GM23338 (cell line): Measurements from ENCODE around the gene PMCH. TPM values are rescaled to one million over a fixed set of nuclear protein-coding genes. Genes with fewer than 3 reads are reported as not detected.

Experiments used
- ATAC-seq: fragments of 200-7000 bp; cut with Tn5 transposase; 3 replicates; pipeline ENCODE4 v1.9.1; 2020
- DNase-seq: peaks from one replicate; pipeline ENCODE4 v3.0.0-alpha.2; 2015; ENCODE audit warnings: low spot score
- H2AFZ ChIP-seq: fragments of 200-600 bp; sonication (generic); 2 replicates; pipeline ENCODE4 v1.8.0; 2016; ENCODE audit warnings: antibody characterized with exemption, mild to moderate bottlenecking, moderate library complexity
- H3F3A ChIP-seq: fragments of 200-600 bp; sonication (generic); replicated peaks from 2 replicates; pipeline ENCODE4 v1.8.0; 2017; ENCODE audit warnings: antibody characterized with exemption, mixed run types, low read depth
- H3K27ac ChIP-seq: fragments of 200-600 bp; sonication (generic); 2 replicates; pipeline ENCODE4 v1.6.1; 2016; ENCODE audit warnings: low read depth
- H3K27me3 ChIP-seq: fragments of 200-600 bp; sonication (generic); 2 replicates; pipeline ENCODE4 v1.8.0; 2016; ENCODE audit warnings: mild to moderate bottlenecking, mixed run types, moderate library complexity; ENCODE audit not compliant: insufficient read depth
- H3K36me3 ChIP-seq: fragments of 200-600 bp; sonication (generic); 2 replicates; pipeline ENCODE4 v1.8.0; 2016; ENCODE audit warnings: mild to moderate bottlenecking; ENCODE audit not compliant: insufficient read depth
- H3K4me1 ChIP-seq: fragments of 200-600 bp; sonication (generic); 2 replicates; pipeline ENCODE4 v1.8.0; 2016; ENCODE audit warnings: mild to moderate bottlenecking, moderate library complexity; ENCODE audit not compliant: insufficient read depth
- H3K4me2 ChIP-seq: fragments of 200-600 bp; sonication (generic); 2 replicates; pipeline ENCODE4 v1.7.1; 2017; ENCODE audit warnings: mixed run types
- H3K4me3 ChIP-seq: fragments of 200-600 bp; sonication (generic); 2 replicates; pipeline ENCODE4 v1.6.1; 2016; ENCODE audit warnings: mixed run types
- H3K79me2 ChIP-seq: fragments of 200-600 bp; sonication (generic); replicated peaks from 2 replicates; pipeline ENCODE4 v1.8.0; 2017; ENCODE audit warnings: mild to moderate bottlenecking; ENCODE audit not compliant: insufficient read depth
- H3K9me2 ChIP-seq: fragments of 200-600 bp; sonication (generic); 2 replicates; pipeline ENCODE4 v1.8.0; 2017; ENCODE audit not compliant: insufficient read depth
- H4K20me1 ChIP-seq: fragments of 200-600 bp; sonication (generic); replicated peaks from 2 replicates; pipeline ENCODE4 v1.8.0; 2017; ENCODE audit warnings: mild to moderate bottlenecking; ENCODE audit not compliant: insufficient read depth
- H3K27ac Mint-ChIP-seq: 2 replicates; pipeline ENCODE4 v1.8.0; 2020; ENCODE audit warnings: inconsistent platforms, mild to moderate bottlenecking, moderate library complexity, mixed read lengths
- H3K27me3 Mint-ChIP-seq: 3 replicates; pipeline ENCODE4 v1.8.0; 2022; ENCODE audit warnings: low read depth, mild to moderate bottlenecking, moderate library complexity, mixed read lengths, inconsistent platforms; ENCODE audit not compliant: insufficient read depth, poor library complexity
- H3K36me3 Mint-ChIP-seq: 3 replicates; pipeline ENCODE4 v1.8.0; 2021; ENCODE audit warnings: low read depth, mild to moderate bottlenecking, inconsistent platforms, moderate library complexity, mixed read lengths
- H3K4me1 Mint-ChIP-seq: 3 replicates; pipeline ENCODE4 v1.8.0; 2020; ENCODE audit warnings: mild to moderate bottlenecking, inconsistent platforms, mixed read lengths
- H3K4me3 Mint-ChIP-seq: 3 replicates; pipeline ENCODE4 v1.8.0; 2021; ENCODE audit warnings: moderate library complexity, mild to moderate bottlenecking, inconsistent platforms, mixed read lengths
- H3K9me3 Mint-ChIP-seq: 3 replicates; pipeline ENCODE4 v1.8.0; 2020; ENCODE audit warnings: moderate library complexity, mild to moderate bottlenecking, inconsistent platforms, mixed read lengths
- CREB1 ChIP-seq: fragments of 250-450 bp; sonication (Bioruptor Pico); IDR thresholded peaks from 2 replicates; pipeline ENCODE4 v1.5.0; 2020; ENCODE audit warnings: low read depth, mild to moderate bottlenecking, moderate library complexity
- EZH2phosphoT487 ChIP-seq: fragments of 200-600 bp; sonication (generic); IDR thresholded peaks from one replicate; pipeline ENCODE4 v1.8.1; 2018; ENCODE audit warnings: antibody characterized with exemption; ENCODE audit not compliant: unreplicated experiment
- JUNB ChIP-seq: IDR thresholded peaks from one replicate; pipeline ENCODE4 v1.6.1; 2016; ENCODE audit warnings: antibody characterized with exemption; ENCODE audit not compliant: unreplicated experiment
- NANOG ChIP-seq: IDR thresholded peaks from 2 replicates; pipeline ENCODE4 v1.6.1; 2016; ENCODE audit warnings: antibody characterized with exemption, borderline replicate concordance
- POLR2AphosphoS5 ChIP-seq: IDR thresholded peaks from 2 replicates; pipeline ENCODE4 v1.6.1; 2016; ENCODE audit warnings: antibody characterized with exemption, low read depth
- STAT1 ChIP-seq: IDR thresholded peaks from one replicate; pipeline ENCODE4 v1.6.1; 2016; ENCODE audit warnings: antibody characterized with exemption; ENCODE audit not compliant: unreplicated experiment
- ZNF114 ChIP-seq: fragments of 250-450 bp; sonication (Bioruptor Pico); IDR thresholded peaks from 2 replicates; pipeline ENCODE4 v1.5.0; 2020; ENCODE audit warnings: mild to moderate bottlenecking, moderate library complexity
- ZNF331 ChIP-seq: fragments of 250-450 bp; sonication (Bioruptor Pico); IDR thresholded peaks from 2 replicates; pipeline ENCODE4 v1.5.0; 2020; ENCODE audit warnings: low read depth, mild to moderate bottlenecking, moderate library complexity
- polyA plus RNA-seq: library from polyadenylated mRNA; unstranded; fragments of >200 nt; fragmentation: Nextera tagmentation; extraction: Ambion mirVana; gene quantifications from 2 replicates; pipeline ENCODE4 v1.2.1, GENCODE V29; 2016
- total RNA-seq: library from RNA; depleted of rRNA; stranded (reverse); fragments of >200 nt; shearing (Covaris generic); gene quantifications from 2 replicates; pipeline ENCODE4 v1.2.3, GENCODE V29; 2014
- TF ChIP-seq, protein P1 (sequence below): fragments of 250-450 bp; sonication (Bioruptor Pico); IDR thresholded peaks from 2 replicates; pipeline ENCODE4 v1.5.0; 2020; ENCODE audit warnings: mild to moderate bottlenecking, moderate library complexity
- TF ChIP-seq, protein P2 (sequence below): IDR thresholded peaks from one replicate; pipeline ENCODE4 v1.6.1; 2018; ENCODE audit warnings: antibody characterized with exemption; ENCODE audit not compliant: unreplicated experiment
- TF ChIP-seq, protein P3 (sequence below): IDR thresholded peaks from 2 replicates; pipeline ENCODE4 v1.6.1; 2016; ENCODE audit warnings: antibody characterized with exemption

Gene PMCH
- total and polyA plus RNA-seq, 2 experiments from 2014 or later: 1.1 TPM; not detected in 1

DNA sequence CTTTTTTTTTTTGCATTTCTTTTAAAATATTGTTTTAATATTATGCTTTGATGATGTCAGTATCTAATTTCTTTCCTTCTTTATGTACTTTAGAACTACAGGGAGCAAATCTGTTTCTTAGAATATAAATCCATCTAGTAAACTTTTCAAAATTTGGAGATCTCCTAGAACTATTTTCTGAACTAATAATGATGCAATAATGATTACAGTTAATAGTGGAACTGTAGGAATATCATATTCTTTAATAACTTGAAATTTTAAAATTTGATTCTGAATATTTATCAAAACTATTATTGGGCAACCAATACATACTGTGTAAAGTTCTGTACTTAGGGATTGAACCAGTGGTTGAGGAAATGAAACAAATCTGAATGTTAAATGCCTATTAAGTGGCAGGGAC lies 23.1 kb upstream of the PMCH start (continued):
- TF ChIP-seq, protein P1, sequence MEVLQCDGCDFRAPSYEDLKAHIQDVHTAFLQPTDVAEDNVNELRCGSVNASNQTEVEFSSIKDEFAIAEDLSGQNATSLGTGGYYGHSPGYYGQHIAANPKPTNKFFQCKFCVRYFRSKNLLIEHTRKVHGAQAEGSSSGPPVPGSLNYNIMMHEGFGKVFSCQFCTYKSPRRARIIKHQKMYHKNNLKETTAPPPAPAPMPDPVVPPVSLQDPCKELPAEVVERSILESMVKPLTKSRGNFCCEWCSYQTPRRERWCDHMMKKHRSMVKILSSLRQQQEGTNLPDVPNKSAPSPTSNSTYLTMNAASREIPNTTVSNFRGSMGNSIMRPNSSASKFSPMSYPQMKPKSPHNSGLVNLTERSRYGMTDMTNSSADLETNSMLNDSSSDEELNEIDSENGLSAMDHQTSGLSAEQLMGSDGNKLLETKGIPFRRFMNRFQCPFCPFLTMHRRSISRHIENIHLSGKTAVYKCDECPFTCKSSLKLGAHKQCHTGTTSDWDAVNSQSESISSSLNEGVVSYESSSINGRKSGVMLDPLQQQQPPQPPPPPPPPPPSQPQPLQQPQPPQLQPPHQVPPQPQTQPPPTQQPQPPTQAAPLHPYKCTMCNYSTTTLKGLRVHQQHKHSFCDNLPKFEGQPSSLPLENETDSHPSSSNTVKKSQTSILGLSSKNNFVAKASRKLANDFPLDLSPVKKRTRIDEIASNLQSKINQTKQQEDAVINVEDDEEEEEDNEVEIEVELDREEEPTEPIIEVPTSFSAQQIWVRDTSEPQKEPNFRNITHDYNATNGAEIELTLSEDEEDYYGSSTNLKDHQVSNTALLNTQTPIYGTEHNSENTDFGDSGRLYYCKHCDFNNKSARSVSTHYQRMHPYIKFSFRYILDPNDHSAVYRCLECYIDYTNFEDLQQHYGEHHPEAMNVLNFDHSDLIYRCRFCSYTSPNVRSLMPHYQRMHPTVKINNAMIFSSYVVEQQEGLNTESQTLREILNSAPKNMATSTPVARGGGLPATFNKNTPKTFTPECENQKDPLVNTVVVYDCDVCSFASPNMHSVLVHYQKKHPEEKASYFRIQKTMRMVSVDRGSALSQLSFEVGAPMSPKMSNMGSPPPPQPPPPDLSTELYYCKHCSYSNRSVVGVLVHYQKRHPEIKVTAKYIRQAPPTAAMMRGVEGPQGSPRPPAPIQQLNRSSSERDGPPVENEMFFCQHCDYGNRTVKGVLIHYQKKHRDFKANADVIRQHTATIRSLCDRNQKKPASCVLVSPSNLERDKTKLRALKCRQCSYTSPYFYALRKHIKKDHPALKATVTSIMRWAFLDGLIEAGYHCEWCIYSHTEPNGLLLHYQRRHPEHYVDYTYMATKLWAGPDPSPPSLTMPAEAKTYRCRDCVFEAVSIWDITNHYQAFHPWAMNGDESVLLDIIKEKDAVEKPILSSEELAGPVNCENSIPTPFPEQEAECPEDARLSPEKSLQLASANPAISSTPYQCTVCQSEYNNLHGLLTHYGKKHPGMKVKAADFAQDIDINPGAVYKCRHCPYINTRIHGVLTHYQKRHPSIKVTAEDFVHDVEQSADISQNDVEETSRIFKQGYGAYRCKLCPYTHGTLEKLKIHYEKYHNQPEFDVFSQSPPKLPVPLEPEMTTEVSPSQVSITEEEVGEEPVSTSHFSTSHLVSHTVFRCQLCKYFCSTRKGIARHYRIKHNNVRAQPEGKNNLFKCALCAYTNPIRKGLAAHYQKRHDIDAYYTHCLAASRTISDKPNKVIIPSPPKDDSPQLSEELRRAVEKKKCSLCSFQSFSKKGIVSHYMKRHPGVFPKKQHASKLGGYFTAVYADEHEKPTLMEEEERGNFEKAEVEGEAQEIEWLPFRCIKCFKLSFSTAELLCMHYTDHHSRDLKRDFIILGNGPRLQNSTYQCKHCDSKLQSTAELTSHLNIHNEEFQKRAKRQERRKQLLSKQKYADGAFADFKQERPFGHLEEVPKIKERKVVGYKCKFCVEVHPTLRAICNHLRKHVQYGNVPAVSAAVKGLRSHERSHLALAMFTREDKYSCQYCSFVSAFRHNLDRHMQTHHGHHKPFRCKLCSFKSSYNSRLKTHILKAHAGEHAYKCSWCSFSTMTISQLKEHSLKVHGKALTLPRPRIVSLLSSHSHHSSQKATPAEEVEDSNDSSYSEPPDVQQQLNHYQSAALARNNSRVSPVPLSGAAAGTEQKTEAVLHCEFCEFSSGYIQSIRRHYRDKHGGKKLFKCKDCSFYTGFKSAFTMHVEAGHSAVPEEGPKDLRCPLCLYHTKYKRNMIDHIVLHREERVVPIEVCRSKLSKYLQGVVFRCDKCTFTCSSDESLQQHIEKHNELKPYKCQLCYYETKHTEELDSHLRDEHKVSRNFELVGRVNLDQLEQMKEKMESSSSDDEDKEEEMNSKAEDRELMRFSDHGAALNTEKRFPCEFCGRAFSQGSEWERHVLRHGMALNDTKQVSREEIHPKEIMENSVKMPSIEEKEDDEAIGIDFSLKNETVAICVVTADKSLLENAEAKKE: no peak
- no peak for TF ChIP-seq ZNF331

DNA sequence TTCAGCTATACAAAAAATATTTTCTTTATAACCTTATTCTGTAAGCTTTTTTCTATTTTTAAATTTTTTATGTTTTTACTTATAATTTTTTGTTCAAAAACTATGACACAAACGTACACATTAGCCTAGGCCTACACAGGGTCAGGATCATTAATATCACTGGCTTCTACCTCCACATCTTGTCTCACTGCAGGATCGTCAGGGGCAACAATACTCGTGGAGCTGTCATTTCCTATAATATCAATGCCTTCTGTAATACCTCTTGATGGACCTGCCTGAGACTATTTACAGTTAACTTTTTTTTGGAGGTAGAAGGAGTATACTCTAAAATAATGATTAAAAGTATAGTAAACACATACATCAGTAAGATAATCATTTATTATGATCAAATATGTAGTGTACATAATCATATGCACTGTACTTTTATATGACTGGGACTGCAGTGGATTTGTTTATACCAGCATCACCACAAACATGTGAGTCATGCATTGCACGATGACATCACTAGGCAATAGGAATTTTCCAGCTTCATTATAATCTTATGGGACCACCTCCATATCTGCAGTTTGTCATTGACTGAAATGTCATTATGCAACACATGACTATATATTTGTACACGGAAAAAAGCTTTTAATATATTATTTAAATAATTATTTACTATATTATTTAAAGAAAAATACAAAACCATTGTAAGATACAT lies 18.5 kb upstream of the PMCH start:
- Histone ChIP-seq H4K20me1 (no peaks in the 10 kb centered on the region), H3K4me3 (no peak overlapping the region), H3F3A (no peaks in the 10 kb centered on the region), H3K27me3 (no peaks in the 10 kb centered on the region), H3K9me2 (no peaks in the 10 kb centered on the region), H3K4me1 (no peaks in the 10 kb centered on the region), H3K4me2 (no peak overlapping the region), H3K27ac (no peak overlapping the region), H3K36me3 (no peaks in the 10 kb centered on the region), H2AFZ (no peak overlapping the region), H3K79me2 (no peaks in the 10 kb centered on the region)
- Mint-ChIP-seq H3K9me3 (no peaks in the 10 kb centered on the region), H3K4me3 (no peak overlapping the region), H3K36me3 (no peaks in the 10 kb centered on the region), H3K27ac (no peak overlapping the region), H3K4me1 (no peaks in the 10 kb centered on the region), H3K27me3 (no peaks in the 10 kb centered on the region)
- DNase-seq (no peak), ATAC-seq (no peak)
- TF ChIP-seq STAT1 (no peak), NANOG (no peak), ZNF114 (no peak), POLR2AphosphoS5 (no peak), JUNB (no peak), EZH2phosphoT487 (no peak), CREB1 (CRISPR knock-in tag) (no peak), ZNF331 (no peak)
- TF ChIP-seq, protein P2, sequence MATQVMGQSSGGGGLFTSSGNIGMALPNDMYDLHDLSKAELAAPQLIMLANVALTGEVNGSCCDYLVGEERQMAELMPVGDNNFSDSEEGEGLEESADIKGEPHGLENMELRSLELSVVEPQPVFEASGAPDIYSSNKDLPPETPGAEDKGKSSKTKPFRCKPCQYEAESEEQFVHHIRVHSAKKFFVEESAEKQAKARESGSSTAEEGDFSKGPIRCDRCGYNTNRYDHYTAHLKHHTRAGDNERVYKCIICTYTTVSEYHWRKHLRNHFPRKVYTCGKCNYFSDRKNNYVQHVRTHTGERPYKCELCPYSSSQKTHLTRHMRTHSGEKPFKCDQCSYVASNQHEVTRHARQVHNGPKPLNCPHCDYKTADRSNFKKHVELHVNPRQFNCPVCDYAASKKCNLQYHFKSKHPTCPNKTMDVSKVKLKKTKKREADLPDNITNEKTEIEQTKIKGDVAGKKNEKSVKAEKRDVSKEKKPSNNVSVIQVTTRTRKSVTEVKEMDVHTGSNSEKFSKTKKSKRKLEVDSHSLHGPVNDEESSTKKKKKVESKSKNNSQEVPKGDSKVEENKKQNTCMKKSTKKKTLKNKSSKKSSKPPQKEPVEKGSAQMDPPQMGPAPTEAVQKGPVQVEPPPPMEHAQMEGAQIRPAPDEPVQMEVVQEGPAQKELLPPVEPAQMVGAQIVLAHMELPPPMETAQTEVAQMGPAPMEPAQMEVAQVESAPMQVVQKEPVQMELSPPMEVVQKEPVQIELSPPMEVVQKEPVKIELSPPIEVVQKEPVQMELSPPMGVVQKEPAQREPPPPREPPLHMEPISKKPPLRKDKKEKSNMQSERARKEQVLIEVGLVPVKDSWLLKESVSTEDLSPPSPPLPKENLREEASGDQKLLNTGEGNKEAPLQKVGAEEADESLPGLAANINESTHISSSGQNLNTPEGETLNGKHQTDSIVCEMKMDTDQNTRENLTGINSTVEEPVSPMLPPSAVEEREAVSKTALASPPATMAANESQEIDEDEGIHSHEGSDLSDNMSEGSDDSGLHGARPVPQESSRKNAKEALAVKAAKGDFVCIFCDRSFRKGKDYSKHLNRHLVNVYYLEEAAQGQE: no peak
- TF ChIP-seq, protein P3, sequence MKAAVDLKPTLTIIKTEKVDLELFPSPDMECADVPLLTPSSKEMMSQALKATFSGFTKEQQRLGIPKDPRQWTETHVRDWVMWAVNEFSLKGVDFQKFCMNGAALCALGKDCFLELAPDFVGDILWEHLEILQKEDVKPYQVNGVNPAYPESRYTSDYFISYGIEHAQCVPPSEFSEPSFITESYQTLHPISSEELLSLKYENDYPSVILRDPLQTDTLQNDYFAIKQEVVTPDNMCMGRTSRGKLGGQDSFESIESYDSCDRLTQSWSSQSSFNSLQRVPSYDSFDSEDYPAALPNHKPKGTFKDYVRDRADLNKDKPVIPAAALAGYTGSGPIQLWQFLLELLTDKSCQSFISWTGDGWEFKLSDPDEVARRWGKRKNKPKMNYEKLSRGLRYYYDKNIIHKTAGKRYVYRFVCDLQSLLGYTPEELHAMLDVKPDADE: no peak
